Spleen (tissue), 13 donors: ENCODE data around the gene ZNF140. TPM values are rescaled to one million over a fixed set of nuclear protein-coding genes. Genes with fewer than 3 reads are reported as not detected.

ENCODE experiments used
- DNase-seq: peaks from one replicate; pipeline ENCODE4 v3.0.0-alpha.2; 2020
- H3K27ac ChIP-seq, 8 donors: fragments of 200-600 bp; sonication (generic) in 7 of 8; 1 replicate in 4 of 8; 2 replicates in 4 of 8; pipeline versions ENCODE4 v1.5.0 to v1.8.0; 2016 to 2021; ENCODE audit warnings: inconsistent platforms in 4 of 8, mild to moderate bottlenecking in 4 of 8, moderate library complexity in 1 of 8
- H3K27me3 ChIP-seq, 7 donors: fragments of 200-600 bp; sonication (generic) in 6 of 7; replicated peaks in 1 of 7; 1 replicate in 4 of 7; 2 replicates in 3 of 7; pipeline versions ENCODE4 v1.5.0 to v1.8.0; 2016 to 2021; ENCODE audit warnings: inconsistent platforms in 3 of 7, mild to moderate bottlenecking in 1 of 7
- H3K36me3 ChIP-seq, 6 donors: fragments of 200-600 bp; sonication (generic) in 5 of 6; 1 replicate in 4 of 6; 2 replicates in 2 of 6; pipeline versions ENCODE4 v1.5.0 to v1.8.0; 2016 to 2021; ENCODE audit warnings: inconsistent platforms in 2 of 6
- H3K4me1 ChIP-seq, 6 donors: fragments of 200-600 bp; sonication (generic) in 5 of 6; 1 replicate in 3 of 6; 2 replicates in 3 of 6; pipeline versions ENCODE4 v1.5.0 to v1.8.0; 2016 to 2021; ENCODE audit warnings: inconsistent platforms in 3 of 6
- H3K4me3 ChIP-seq, 8 donors: fragments of 200-600 bp; sonication (generic) in 7 of 8; 1 replicate in 4 of 8; 2 replicates in 4 of 8; pipeline versions ENCODE4 v1.5.0 to v1.8.0; 2016 to 2021; ENCODE audit warnings: inconsistent platforms in 4 of 8, mild to moderate bottlenecking in 4 of 8, moderate library complexity in 2 of 8
- H3K9me3 ChIP-seq, 8 donors: fragments of 200-600 bp; sonication (generic) in 7 of 8; 1 replicate in 4 of 8; 2 replicates in 4 of 8; pipeline versions ENCODE4 v1.5.0 to v1.8.0; 2016 to 2021; ENCODE audit warnings: inconsistent platforms in 4 of 8
- POLR2A ChIP-seq, 3 donors: fragments of 450-650 bp; IDR thresholded peaks; one replicate each; pipeline ENCODE4 v1.5.1; 2017; ENCODE audit warnings: antibody characterized with exemption in 3 of 3, mild to moderate bottlenecking in 1 of 3
- POLR2AphosphoS5 ChIP-seq, 3 donors: sonication (generic); formaldehyde crosslinking; IDR thresholded peaks; one replicate each; pipeline ENCODE4 v1.5.1; 2017; ENCODE audit warnings: antibody characterized with exemption in 3 of 3
- WGBS, 5 donors: extraction: QIAGEN DNeasy Blood & Tissue Kit in 3 of 5; methylation state at CpG; one replicate each; pipeline versions ENCODE4 v1.1.5 to v1.1.7; 2013 to 2018; 5-methylcytosine and 5-hydroxymethylcytosine counted together
- intact Hi-C: fragments of 100-400 bp; cut with DNase I; formaldehyde crosslinking; loops from one replicate; pipeline ENCODE4 v1.15.0; 2023; ENCODE audit warnings: low total_unique reads
- long read RNA-seq, 2 donors: transcript quantifications; one replicate each; lab custom pipeline, GENCODE V29; 2026
- polyA plus RNA-seq, 3 donors: library from polyadenylated mRNA; stranded (reverse); fragments of 200-250 nt; gene quantifications; one replicate each; pipeline ENCODE4 v1.2.1, GENCODE V29; 2013
- total RNA-seq, 7 donors: library from RNA; depleted of rRNA in 3 of 7; stranded (reverse); fragments of >200 nt in 3 of 7; fragmentation: NEBNext Ultra II Directional in 4 of 7; extraction: Animal tissue kit (Norgen Biotek cat#: 25700) in 4 of 7; gene quantifications; one replicate each; pipeline versions ENCODE4 v1.1.0 to v1.2.1, GENCODE V29; 2016 to 2021
- TF ChIP-seq, protein P1 (sequence below), 11 experiments: fragments of 200-600 bp in 7 of 11; fragments of 450-650 bp in 4 of 11; sonication (generic) in 4 of 11; IDR thresholded peaks in 8 of 11; conservative IDR thresholded peaks in 3 of 11; 1 replicate in 7 of 11; 2 replicates in 4 of 11; pipeline versions ENCODE4 v1.4.0 to v1.8.0; 2016 to 2021; ENCODE audit warnings: antibody characterized with exemption in 11 of 11, inconsistent platforms in 4 of 11, mild to moderate bottlenecking in 1 of 11
- donor health status: healthy with polysubstance abuse.
- donor health status: DM: no; HTN: no; CAD: no; lungs with moderate emphysema.
- donor health status: DM: no; HTN: no; CAD: no.
- donor health status: Bipolar disorder and iron deficiency.
- donor health status: healthy.
- donor health status: DM: no; HTN: no; CAD: no.
- donor health status: DM: yes; HTN: yes; CAD: no.

The ZNF140 gene
- 10 to 100 TPM; 16.8 to 25.0 (median 18.2) TPM for total RNA-seq
- polyA plus RNA-seq: 10 to 100 TPM; 14.9 to 17.0 (median 15.6) TPM
- long read RNA-seq, donor 1, partial matches to known transcripts: 0 of 4 reads
- long read RNA-seq, donor 1, other reads (novel, unspliced or antisense): 0 of 4 reads
- long read RNA-seq, donor 2, partial matches to known transcripts: 0 of 2 reads
- long read RNA-seq, donor 2, other reads (novel, unspliced or antisense): 0 of 2 reads

- intact Hi-C loops: loop anchor here (5.0 kb wide), 1 partner anchor 52 kb away; the partner anchor contains the start of genes ZNF10 and ZNF891
- TF ChIP-seq POLR2AphosphoS5 (IDR thresholded peaks at IDR 0.05) (peak; percentile 81 to 91 (median 85)), POLR2A (IDR thresholded peaks at IDR 0.05) (peak in 1 of 3 donors; percentile 24)
- TF ChIP-seq, protein P1, sequence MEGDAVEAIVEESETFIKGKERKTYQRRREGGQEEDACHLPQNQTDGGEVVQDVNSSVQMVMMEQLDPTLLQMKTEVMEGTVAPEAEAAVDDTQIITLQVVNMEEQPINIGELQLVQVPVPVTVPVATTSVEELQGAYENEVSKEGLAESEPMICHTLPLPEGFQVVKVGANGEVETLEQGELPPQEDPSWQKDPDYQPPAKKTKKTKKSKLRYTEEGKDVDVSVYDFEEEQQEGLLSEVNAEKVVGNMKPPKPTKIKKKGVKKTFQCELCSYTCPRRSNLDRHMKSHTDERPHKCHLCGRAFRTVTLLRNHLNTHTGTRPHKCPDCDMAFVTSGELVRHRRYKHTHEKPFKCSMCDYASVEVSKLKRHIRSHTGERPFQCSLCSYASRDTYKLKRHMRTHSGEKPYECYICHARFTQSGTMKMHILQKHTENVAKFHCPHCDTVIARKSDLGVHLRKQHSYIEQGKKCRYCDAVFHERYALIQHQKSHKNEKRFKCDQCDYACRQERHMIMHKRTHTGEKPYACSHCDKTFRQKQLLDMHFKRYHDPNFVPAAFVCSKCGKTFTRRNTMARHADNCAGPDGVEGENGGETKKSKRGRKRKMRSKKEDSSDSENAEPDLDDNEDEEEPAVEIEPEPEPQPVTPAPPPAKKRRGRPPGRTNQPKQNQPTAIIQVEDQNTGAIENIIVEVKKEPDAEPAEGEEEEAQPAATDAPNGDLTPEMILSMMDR (IDR thresholded peaks at IDR 0.05 in 8 of 11, conservative IDR thresholded peaks at IDR 0.05 in 3 of 11): peak in 10 of 11 experiments; percentile 14 to 71 (median 58)
- H3K27ac ChIP-seq: peak within 1 kb of the TSS; percentile 94 to 99 (median 98)
Observed at GRCh38 chr12:133080368-133081158, at the start of gene ZNF140. Gene ZNF140, plus strand, starts transcription at chr12:133080923. Its CDS starts 398 bp downstream, at chr12:133081321.

DNA sequence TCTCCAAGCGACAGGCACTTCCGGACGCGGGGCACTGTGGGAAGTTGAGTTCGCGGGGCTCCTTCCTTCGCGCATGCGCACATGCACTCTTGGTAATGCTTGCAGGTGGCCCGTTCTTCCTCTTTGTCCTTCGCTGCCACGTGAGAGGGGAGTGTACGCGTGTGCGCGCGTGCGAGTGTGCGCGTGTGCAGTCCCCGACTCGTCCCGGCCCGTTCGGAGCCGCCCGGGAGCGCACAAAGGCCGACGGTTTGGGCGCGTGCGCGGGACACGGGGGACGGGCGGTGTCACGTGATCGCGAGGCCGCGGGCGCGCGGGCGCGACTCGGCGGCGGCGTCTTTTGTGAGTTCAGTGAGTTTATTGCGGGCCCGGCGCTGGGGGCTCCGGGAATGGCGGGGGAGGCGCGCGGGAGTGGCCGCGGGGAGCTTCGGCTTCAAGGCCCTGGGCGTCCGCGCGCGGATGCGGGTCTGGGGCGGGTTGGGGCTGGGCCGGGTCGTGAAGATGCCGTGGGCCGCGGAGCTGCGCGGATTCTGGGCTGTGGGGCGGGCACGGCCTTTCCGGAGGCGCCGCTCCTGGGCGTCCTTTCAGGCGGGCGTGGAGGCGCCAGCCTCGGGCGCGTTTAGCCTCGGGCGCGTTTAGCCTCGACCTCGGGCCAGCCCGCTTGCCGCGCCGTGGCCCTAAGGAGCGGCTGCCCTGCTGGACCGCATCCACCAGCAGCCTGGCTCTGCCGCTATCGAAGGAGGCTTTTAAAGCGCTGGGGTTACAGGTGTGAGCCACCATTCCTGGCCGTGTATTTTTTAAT is 43.3 kb upstream of the ZNF140 start, which contains the start of gene ZNF84:
ZNF84 (plus strand) TSS at position 303 of the 799 bp plus-strand sequence. CDS start 3,959 bp downstream, outside the sequence.
- H3K9me3 ChIP-seq: peaks cover 22 to 89% (median 85%) of the 10 kb centered on the region in 8 donors
- H3K36me3 ChIP-seq: peaks cover 8 to 36% (median 26%) of the 10 kb centered on the region in 6 donors
- H3K27ac ChIP-seq: peak within 1 kb of the TSS; percentile 90 to 98 (median 96)
- H3K4me3 ChIP-seq: peak within 1 kb of the TSS; percentile 50 to 89 (median 67)
- 0 to 1% (median 0%) methylated on average over 68 to 103 of the region's 103 CpGs for WGBS, 5 donors
- TF ChIP-seq POLR2AphosphoS5 (IDR thresholded peaks at IDR 0.05) (peak; percentile 89 to 92 (median 91)), POLR2A (IDR thresholded peaks at IDR 0.05) (peak in 1 of 3 donors; percentile 25)
- TF ChIP-seq, protein P1 (IDR thresholded peaks at IDR 0.05 in 8 of 11, conservative IDR thresholded peaks at IDR 0.05 in 3 of 11): peak in 1 of 11 experiments; percentile 22
- intact Hi-C loops: no loop called here
- no peaks in the 10 kb centered on the region for H3K27me3 ChIP-seq
- peak; percentile 98 for DNase-seq
- peaks cover 0 to 24% (median 13%) of the 10 kb centered on the region in 6 donors for H3K4me1 ChIP-seq

More at GRCh38 chr12:133080368-133081158, at the start of gene ZNF140:
- Histone ChIP-seq H3K4me1 (peaks cover 0 to 23% (median 15%) of the 10 kb centered on the region in 6 donors), H3K36me3 (peaks cover 22 to 47% (median 35%) of the 10 kb centered on the region in 6 donors), H3K4me3 (peak within 1 kb of the TSS; percentile 46 to 82 (median 65)), H3K9me3 (peaks cover 42 to 87% (median 84%) of the 10 kb centered on the region in 8 donors), H3K27me3 (no peaks in the 10 kb centered on the region)
- 0 to 1% (median 1%) methylated on average over 41 to 69 of the region's 69 CpGs for WGBS, 5 donors
- DNase-seq: peak; percentile 99

GRCh38 chr12:133038118-133038709 is 42.5 kb upstream of the ZNF140 start:
- Histone ChIP-seq H3K4me1 (peaks cover 0 to 24% (median 13%) of the 10 kb centered on the region in 6 donors), H3K9me3 (peaks cover 30 to 89% (median 85%) of the 10 kb centered on the region in 8 donors), H3K27ac (peak overlapping the region; percentile 90 to 98 (median 96)), H3K36me3 (peaks cover 12 to 44% (median 34%) of the 10 kb centered on the region in 6 donors), H3K27me3 (no peaks in the 10 kb centered on the region), H3K4me3 (peak overlapping the region; percentile 50 to 89 (median 67))
- WGBS, 5 donors: 51 to 60% (median 54%) methylated on average over 4 of the region's 4 CpGs
- TF ChIP-seq POLR2A (IDR thresholded peaks at IDR 0.05): no peak
- TF ChIP-seq POLR2AphosphoS5 (IDR thresholded peaks at IDR 0.05): no peak
- TF ChIP-seq, protein P1 (IDR thresholded peaks at IDR 0.05 in 8 of 11, conservative IDR thresholded peaks at IDR 0.05 in 3 of 11): no peak
- DNase-seq: no peak
- intact Hi-C loops: no loop called here
